ENCODE results near the gene DNAJC15. TPM values are rescaled to one million over a fixed set of nuclear protein-coding genes. Genes with fewer than 3 reads are reported as not detected.

The DNAJC15 gene
- total RNA-seq: 9.8 and 14.7 TPM in 2 replicates

DNA sequence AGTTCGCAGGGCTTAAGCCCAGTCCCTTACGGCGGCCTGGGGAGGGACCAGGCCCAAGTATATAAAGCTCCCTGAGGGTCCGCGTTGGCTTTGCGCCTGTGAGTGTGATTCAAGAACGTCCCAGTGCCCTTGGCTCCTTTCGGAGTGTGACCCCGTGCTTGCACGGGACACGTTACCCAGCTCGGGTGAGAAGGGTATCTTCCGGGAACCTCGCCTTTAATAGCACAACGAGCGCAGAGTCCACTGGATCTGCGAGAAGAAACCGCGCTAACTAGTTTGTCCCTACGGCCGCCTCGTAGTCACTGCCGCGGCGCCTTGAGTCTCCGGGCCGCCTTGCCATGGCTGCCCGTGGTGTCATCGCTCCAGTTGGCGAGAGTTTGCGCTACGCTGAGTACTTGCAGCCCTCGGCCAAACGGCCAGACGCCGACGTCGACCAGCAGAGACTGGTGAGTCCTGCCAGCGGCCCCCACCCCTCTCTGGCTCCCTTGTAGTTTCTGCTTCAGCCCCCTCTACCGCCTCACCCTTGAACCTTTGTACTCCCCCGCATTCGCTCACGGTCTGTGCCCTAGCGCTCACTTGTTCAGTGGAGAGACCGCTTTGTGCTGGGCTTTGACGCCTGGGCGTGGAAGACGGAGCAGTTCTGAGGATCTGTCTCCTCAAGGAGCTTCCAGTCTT, at the start of gene DNAJC15:
Gene DNAJC15, plus strand, starts transcription at position 298 of the 675 bp plus-strand sequence. Its CDS starts 41 bp downstream, at position 339.

DNA sequence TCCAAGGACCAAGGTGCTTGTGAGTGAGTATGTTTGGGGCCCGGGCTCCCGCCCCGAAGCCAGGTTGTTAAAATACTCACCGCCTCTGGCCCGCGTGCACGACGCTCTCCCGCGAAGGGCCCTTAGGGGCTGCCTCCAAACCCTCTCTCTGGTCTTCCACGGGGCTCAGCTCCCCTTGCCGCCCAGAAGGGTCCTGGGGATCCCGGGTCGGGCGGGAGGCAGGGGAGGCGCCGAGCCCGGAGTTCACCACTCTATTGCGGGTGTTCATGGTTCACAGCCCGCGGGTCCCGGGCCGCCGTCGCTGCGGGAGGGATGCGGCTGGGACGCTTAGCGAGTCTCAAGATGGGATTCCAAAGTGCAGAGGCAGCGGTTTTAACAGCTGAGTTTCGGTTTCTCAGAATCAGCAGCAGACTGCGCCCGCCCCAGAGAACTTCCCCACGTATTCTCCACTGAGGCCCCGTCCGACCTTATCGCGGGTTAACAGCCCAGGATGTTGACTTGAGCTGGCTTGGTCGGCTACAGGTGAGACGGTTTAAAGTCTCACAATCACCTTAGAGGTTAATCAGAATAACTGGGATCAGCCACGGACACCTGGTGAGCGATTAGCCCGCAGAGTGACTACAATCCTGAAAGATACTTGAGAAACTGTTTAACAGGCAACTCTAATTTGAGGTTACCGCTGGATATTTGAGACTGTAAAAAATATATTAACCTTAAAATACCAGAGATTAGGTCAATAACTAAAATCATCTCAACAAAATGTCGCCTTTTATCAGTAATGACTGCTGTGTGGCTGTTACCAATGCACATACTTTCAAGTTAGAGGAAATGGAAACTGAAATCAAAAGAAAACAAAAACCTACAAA, 31.3 kb upstream of the DNAJC15 start, which contains the start of gene EPSTI1:
Gene EPSTI1, minus strand, starts transcription at position 344 of the 866 bp plus-strand sequence. Its CDS starts 76 bp downstream, at position 268.

Other genes with a start within 250 kb of the DNAJC15 start
- gene FAM216B, start 242.0 kb upstream of the DNAJC15 start, total RNA-seq: not detected in 2 replicates
- gene EPSTI1, start 31.3 kb upstream of the DNAJC15 start, total RNA-seq: 1.3 and 5.1 TPM in 2 replicates